H1 (cell line): ENCODE results near the gene CLEC16A. TPM values are rescaled to one million over a fixed set of nuclear protein-coding genes. Genes with fewer than 3 reads are reported as not detected.

Source experiments
- CTCF ChIA-PET: fragments of 300-600 bp; sonication (Branson Sonifier 250); formaldehyde crosslinking; loops from one replicate; lab custom pipeline; 2021; ENCODE audit not compliant: partially characterized antibody; lab: Charles Lee
- POLR2A ChIA-PET: fragments of 300-600 bp; sonication (Branson Sonifier 250); formaldehyde crosslinking; loops from one replicate; lab custom pipeline; 2021; ENCODE audit warnings: inconsistent platforms; ENCODE audit not compliant: partially characterized antibody; lab: Charles Lee
- DNase-seq, 2 experiments: peaks; one replicate each; pipeline versions ENCODE4 v3.0.0 to v3.0.0-alpha.2; 2010 to 2022; ENCODE audit warnings: low spot score in 2 of 2, low read depth in 1 of 2, mixed read lengths in 1 of 2
- FAIRE-seq: peaks from 2 replicates; lab custom pipeline; 2011; peaks lifted over from hg19 to GRCh38; lab: Jason Lieb, UNC
- H2AFZ ChIP-seq: 2 replicates; pipeline ENCODE4 v1.8.1; 2012; ENCODE audit warnings: low read length, inconsistent platforms
- H2AK5ac ChIP-seq: 2 replicates; pipeline ENCODE4 v1.6.1; 2013; ENCODE audit warnings: low read depth, low read length
- H2BK120ac ChIP-seq: replicated peaks from 2 replicates; pipeline ENCODE3; 2013; ENCODE audit warnings: low read depth, low read length, inconsistent platforms
- H2BK12ac ChIP-seq: 2 replicates; pipeline ENCODE4 v1.6.1; 2013; ENCODE audit warnings: low read depth, low read length
- H2BK15ac ChIP-seq: 2 replicates; pipeline ENCODE4 v1.6.1; 2013; ENCODE audit warnings: low read length
- H2BK20ac ChIP-seq: 2 replicates; pipeline ENCODE4 v1.6.1; 2013; ENCODE audit warnings: low read length
- H2BK5ac ChIP-seq: 2 replicates; pipeline ENCODE4 v1.6.1; 2013; ENCODE audit warnings: low read depth, low read length
- H3K14ac ChIP-seq: 2 replicates; pipeline ENCODE4 v1.6.1; 2013; ENCODE audit warnings: inconsistent platforms; ENCODE audit not compliant: insufficient read length
- H3K18ac ChIP-seq: 2 replicates; pipeline ENCODE4 v1.6.1; 2013; ENCODE audit warnings: low read length; ENCODE audit errors: extremely low read depth
- H3K23ac ChIP-seq: 2 replicates; pipeline ENCODE4 v1.6.1; 2013; ENCODE audit warnings: inconsistent platforms; ENCODE audit not compliant: insufficient read length
- H3K23me2 ChIP-seq: 2 replicates; pipeline ENCODE4 v1.6.1; 2013; ENCODE audit warnings: low read depth, low read length
- H3K27ac ChIP-seq: 2 replicates; pipeline ENCODE4 v1.6.1; 2011; ENCODE audit warnings: low read depth, low read length, inconsistent platforms
- H3K27me3 ChIP-seq, 4 experiments: replicated peaks in 1 of 4; 1 replicate in 1 of 4; 2 replicates in 3 of 4; pipeline versions ENCODE4 v1.6.1 to v1.8.1; 2011 to 2013; ENCODE audit warnings: low read length in 3 of 4, mild to moderate bottlenecking in 3 of 4, inconsistent platforms in 2 of 4, mixed read lengths in 2 of 4, moderate library complexity in 1 of 4; ENCODE audit not compliant: control insufficient read depth in 3 of 4, insufficient read depth in 3 of 4; ENCODE audit errors: extremely low read depth in 1 of 4
- H3K36me3 ChIP-seq, 4 experiments: 2 replicates each; pipeline versions ENCODE4 v1.6.1 to v1.8.1; 2011 to 2013; ENCODE audit warnings: mild to moderate bottlenecking in 4 of 4, low read length in 3 of 4, moderate library complexity in 2 of 4, control low read depth in 1 of 4, inconsistent platforms in 1 of 4; ENCODE audit not compliant: insufficient read depth in 4 of 4, control insufficient read depth in 2 of 4
- H3K4ac ChIP-seq: replicated peaks from 2 replicates; pipeline ENCODE3; 2013; ENCODE audit warnings: low read length, low read depth, mixed read lengths, inconsistent platforms; ENCODE audit not compliant: insufficient read length
- H3K4me1 ChIP-seq, 4 experiments: replicated peaks in 1 of 4; 1 replicate in 1 of 4; 2 replicates in 3 of 4; pipeline versions ENCODE4 v1.6.1 to v1.8.1; 2011 to 2013; ENCODE audit warnings: low read length in 3 of 4, inconsistent platforms in 2 of 4, mixed read lengths in 1 of 4; ENCODE audit not compliant: insufficient read depth in 4 of 4, control insufficient read depth in 3 of 4
- H3K4me2 ChIP-seq, 2 experiments: 2 replicates each; pipeline versions ENCODE4 v1.6.1 to v1.8.1; 2011 to 2013; ENCODE audit warnings: low read depth in 2 of 2, low read length in 2 of 2, control low read depth in 1 of 2, inconsistent platforms in 1 of 2, mild to moderate bottlenecking in 1 of 2; ENCODE audit not compliant: insufficient read depth in 1 of 2
- H3K4me3 ChIP-seq, 4 experiments: fragments of 200-600, 300-600 bp in 1 of 4; sonication (generic), shearing (Covaris generic), sonication (Bioruptor Twin) in 1 of 4; 2 replicates each; pipeline versions ENCODE4 v1.5.1 to v1.8.1; 2011 to 2016; ENCODE audit warnings: low read length in 4 of 4, low read depth in 3 of 4, control low read depth in 2 of 4, inconsistent platforms in 2 of 4, mild to moderate bottlenecking in 2 of 4, mixed read lengths in 1 of 4, moderate library complexity in 1 of 4; ENCODE audit not compliant: insufficient read depth in 2 of 4; ENCODE audit errors: extremely low read depth in 1 of 4
- H3K56ac ChIP-seq: replicated peaks from 2 replicates; pipeline ENCODE3; 2013; ENCODE audit warnings: low read depth, mild to moderate bottlenecking, mixed read lengths, low read length, inconsistent platforms; ENCODE audit not compliant: insufficient read length
- H3K79me1 ChIP-seq: 2 replicates; pipeline ENCODE4 v1.6.1; 2013; ENCODE audit warnings: low read depth, low read length, control low read depth
- H3K79me2 ChIP-seq, 2 experiments: 2 replicates each; pipeline versions ENCODE4 v1.6.1 to v1.8.1; 2012 to 2013; ENCODE audit warnings: low read length in 2 of 2, mild to moderate bottlenecking in 2 of 2, inconsistent platforms in 1 of 2; ENCODE audit not compliant: insufficient read depth in 2 of 2, control insufficient read depth in 1 of 2
- H3K9ac ChIP-seq, 4 experiments: replicated peaks in 1 of 4; 1 replicate in 1 of 4; 2 replicates in 3 of 4; pipeline versions ENCODE4 v1.6.1 to v1.8.1; 2011 to 2013; ENCODE audit warnings: low read depth in 3 of 4, low read length in 3 of 4, control low read depth in 2 of 4, mild to moderate bottlenecking in 2 of 4, moderate library complexity in 2 of 4, inconsistent platforms in 1 of 4; ENCODE audit errors: extremely low read depth in 1 of 4
- H3K9me3 ChIP-seq, 2 experiments: 2 replicates each; pipeline versions ENCODE4 v1.6.1 to v1.8.1; 2012 to 2013; ENCODE audit warnings: mild to moderate bottlenecking in 2 of 2, moderate library complexity in 2 of 2, control low read depth in 1 of 2, inconsistent platforms in 1 of 2, low read depth in 1 of 2, low read length in 1 of 2, mixed read lengths in 1 of 2; ENCODE audit not compliant: insufficient read depth in 2 of 2
- H4K20me1 ChIP-seq, 2 experiments: replicated peaks in 1 of 2; 2 replicates each; pipeline versions ENCODE3 to v1.8.1; 2011 to 2013; ENCODE audit warnings: inconsistent platforms in 2 of 2, low read length in 2 of 2, mild to moderate bottlenecking in 1 of 2; ENCODE audit not compliant: insufficient read depth in 2 of 2, control insufficient read depth in 1 of 2
- H4K5ac ChIP-seq: 2 replicates; pipeline ENCODE4 v1.6.1; 2013; ENCODE audit warnings: low read length, low read depth, mixed read lengths, inconsistent platforms; ENCODE audit not compliant: insufficient read length
- H4K8ac ChIP-seq: 2 replicates; pipeline ENCODE4 v1.8.0; 2013; ENCODE audit warnings: mild to moderate bottlenecking, moderate library complexity, low read length, inconsistent platforms; ENCODE audit not compliant: insufficient read depth; ENCODE audit errors: extremely low read depth
- H4K91ac ChIP-seq: replicated peaks from 2 replicates; pipeline ENCODE3; 2013; ENCODE audit warnings: low read length, mixed read lengths, inconsistent platforms; ENCODE audit not compliant: insufficient read length
- CHD2 ChIP-seq: IDR thresholded peaks from 2 replicates; pipeline ENCODE4 v1.6.1; 2012; ENCODE audit warnings: low read length, improper control_type of control experiment
- E2F6 ChIP-seq: IDR thresholded peaks from 2 replicates; pipeline ENCODE4 v1.6.1; 2012; ENCODE audit warnings: inconsistent platforms
- POLR2A ChIP-seq, 2 experiments: IDR thresholded peaks; 1 replicate in 1 of 2; 2 replicates in 1 of 2; pipeline ENCODE4 v1.6.1; 2011; ENCODE audit warnings: low read depth in 2 of 2, low read length in 2 of 2, mild to moderate bottlenecking in 2 of 2; ENCODE audit errors: control extremely low read depth in 1 of 2
- ZNF274 ChIP-seq: IDR thresholded peaks from 2 replicates; pipeline ENCODE4 v1.7.0; 2012; ENCODE audit warnings: low read length, borderline replicate concordance; ENCODE audit errors: extremely low read depth
- WGBS, 2 experiments: shearing (Covaris generic) in 1 of 2; methylation state at CpG; one replicate each; pipeline versions ENCODE4 v1.1.6 to v1.1.7; 2013 to 2015; ENCODE audit warnings: low lambda C conversion rate in 2 of 2, mixed read lengths in 2 of 2, inconsistent platforms in 1 of 2, low coverage in 1 of 2, missing lambda C conversion rate in 1 of 2; ENCODE audit not compliant: insufficient replicate concordance in 2 of 2, insufficient coverage in 1 of 2, insufficient read length in 1 of 2; ENCODE audit errors: extremely low coverage in 1 of 2, missing lambda C conversion rate in 1 of 2; 5-methylcytosine and 5-hydroxymethylcytosine counted together
- polyA plus RNA-seq, 7 experiments: library from polyadenylated mRNA; depleted of rRNA in 3 of 7; stranded (reverse) in 5 of 7; unstranded in 2 of 7; fragments of >200 nt in 5 of 7; fragments of 200-250 nt in 2 of 7; gene quantifications; 1 replicate in 5 of 7; 2 replicates in 1 of 7; 4 replicates in 1 of 7; pipeline versions ENCODE4 v1.2.1 to v1.2.3, GENCODE V29; 2011 to 2013; ENCODE audit warnings: missing spikeins in 2 of 7, mixed read lengths in 2 of 7
- total RNA-seq: library from RNA; stranded (reverse); fragmentation: NEBNext Ultra II Directional; extraction: Animal tissue kit (Norgen Biotek cat#: 25700); gene quantifications from 2 replicates; pipeline ENCODE4 v1.2.1, GENCODE V29; 2021

The CLEC16A gene
- total and polyA plus RNA-seq, 2 of the 8 experiments (the other 6 are each of a cell fraction or from before 2014, with no cell fraction given): 7.6 to 19.3 TPM

GRCh38 chr16:11101695-11102522 lies 157.5 kb downstream of the CLEC16A start:
- Histone ChIP-seq H2BK15ac (no peak overlapping the region), H3K14ac (no peak overlapping the region), H2BK120ac (no peak overlapping the region), H3K56ac (no peak overlapping the region), H3K27ac (no peak overlapping the region), H4K91ac (no peak overlapping the region), H3K36me3 (no peaks in the 10 kb centered on the region), H3K27me3 (no peaks in the 10 kb centered on the region), H2BK12ac (no peak overlapping the region), H3K23ac (no peak overlapping the region), H3K18ac (no peak overlapping the region), H3K79me1 (no peaks in the 10 kb centered on the region), H3K9me3 (no peaks in the 10 kb centered on the region), H2BK5ac (no peak overlapping the region), H3K4me3 (no peak overlapping the region), H2BK20ac (no peak overlapping the region), H2AFZ (no peak overlapping the region), H3K9ac (no peak overlapping the region), H3K4ac (no peak overlapping the region), H3K4me2 (no peak overlapping the region), H2AK5ac (no peak overlapping the region), H3K23me2 (no peaks in the 10 kb centered on the region), H4K20me1 (no peaks in the 10 kb centered on the region), H3K4me1 (no peaks in the 10 kb centered on the region; a peak in 3 of 7 replicates), H3K79me2 (no peaks in the 10 kb centered on the region), H4K5ac (no peak overlapping the region), H4K8ac (no peak overlapping the region)
- ChIA-PET POLR2A (no interaction called here), CTCF (interaction anchor here (0.8 to 1.5 kb wide), 7 partner anchors 8 to 285 kb away, joined by 3 to 5 read pairs (median 3); no protein-coding TSS in a partner anchor)
- no peak for DNase-seq
- WGBS, 2 experiments: 86% methylated on average over 7 of the region's 9 CpGs; no CpG with 5 or more reads in 1 of the 2 experiments
- TF ChIP-seq E2F6 (no peak), ZNF274 (no peak), POLR2A (IDR thresholded peaks at IDR 0.05; ENCODE audit: control extremely low read depth in 1 of 2, low read depth in 2 of 2, low read length in 2 of 2) (no peak), CHD2 (no peak)
- FAIRE-seq: no peak
